HCT116 (cell line): ENCODE results near the gene PRKD2.

Experiments
- ATF3 ChIP-seq: IDR thresholded peaks from 2 replicates; pipeline ENCODE4 v1.6.1; 2012
- CEBPB ChIP-seq: IDR thresholded peaks from 2 replicates; pipeline ENCODE4 v1.6.1; 2012; ENCODE audit warnings: low read depth
- CTCF ChIP-seq, 3 experiments: fragments of 200-600 bp in 1 of 3; sonication (generic) in 1 of 3; IDR thresholded peaks in 2 of 3; conservative IDR thresholded peaks in 1 of 3; 2 replicates each; pipeline ENCODE4 v1.5.1; 2012 to 2017; ENCODE audit warnings: low read depth in 2 of 3, low read length in 2 of 3, antibody characterized with exemption in 1 of 3, borderline replicate concordance in 1 of 3, control low read depth in 1 of 3, mild to moderate bottlenecking in 1 of 3, mixed read lengths in 1 of 3, mixed run types in 1 of 3, moderate library complexity in 1 of 3; ENCODE audit not compliant: insufficient read depth in 1 of 3
- EZH2 ChIP-seq: fragments of 200-600 bp; sonication (generic); IDR thresholded peaks from 2 replicates; pipeline ENCODE4 v1.6.1; 2017; ENCODE audit warnings: antibody characterized with exemption, mixed run types
- EZH2phosphoT487 ChIP-seq: fragments of 200-600 bp; IDR thresholded peaks from 2 replicates; pipeline ENCODE4 v1.6.1; 2018; ENCODE audit warnings: antibody characterized with exemption, borderline replicate concordance
- POLR2AphosphoS5 ChIP-seq: IDR thresholded peaks from 2 replicates; pipeline ENCODE4 v1.6.1; 2011; ENCODE audit warnings: mild to moderate bottlenecking, low read depth, low read length, moderate library complexity
- RAD21 ChIP-seq: IDR thresholded peaks from 2 replicates; pipeline ENCODE4 v1.6.1; 2012; ENCODE audit warnings: low read depth, mild to moderate bottlenecking
- REST ChIP-seq: IDR thresholded peaks from 2 replicates; pipeline ENCODE4 v1.6.1; 2012; ENCODE audit warnings: low read depth
- TCF7L2 ChIP-seq: IDR thresholded peaks from 2 replicates; pipeline ENCODE4 v1.7.0; 2011; ENCODE audit warnings: borderline replicate concordance, inconsistent platforms; ENCODE audit not compliant: insufficient read depth, insufficient read length; ENCODE audit errors: extremely low read depth
- YY1 ChIP-seq: IDR thresholded peaks from 2 replicates; pipeline ENCODE4 v1.6.1; 2011; ENCODE audit warnings: low read length, low read depth, moderate library complexity, mild to moderate bottlenecking; ENCODE audit not compliant: insufficient replicate concordance; ENCODE audit errors: extremely low read depth
- ZNF274 ChIP-seq: fragments of 200-500 bp; sonication (Bioruptor generic); IDR thresholded peaks from 2 replicates; pipeline ENCODE4 v1.6.1; 2014; ENCODE audit warnings: mild to moderate bottlenecking, low read depth, low read length, inconsistent platforms
- TF ChIP-seq, protein P1 (sequence below): IDR thresholded peaks from 2 replicates; pipeline ENCODE4 v1.6.1; 2012

- TF ChIP-seq CEBPB (no peak), RAD21 (no peak), CTCF (IDR thresholded peaks at IDR 0.05 in 2 of 3, conservative IDR thresholded peaks at IDR 0.05 in 1 of 3; ENCODE audit: borderline replicate concordance in 1 of 3, insufficient read depth in 1 of 3, low read depth in 2 of 3, low read length in 2 of 3) (no peak), EZH2phosphoT487 (no peak), ZNF274 (no peak), REST (no peak), POLR2AphosphoS5 (no peak), YY1 (no peak), EZH2 (no peak), ATF3 (no peak), TCF7L2 (no peak)
- TF ChIP-seq, protein P1, sequence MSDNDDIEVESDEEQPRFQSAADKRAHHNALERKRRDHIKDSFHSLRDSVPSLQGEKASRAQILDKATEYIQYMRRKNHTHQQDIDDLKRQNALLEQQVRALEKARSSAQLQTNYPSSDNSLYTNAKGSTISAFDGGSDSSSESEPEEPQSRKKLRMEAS, result no peak
Measured at GRCh38 chr19:46715975-46716671, 791 bp downstream of the PRKD2 start.
